NB4 (cell line): ENCODE data around the gene TIAL1.

ENCODE experiments used
- DNase-seq: peaks from one replicate; pipeline ENCODE4 v3.0.0; 2010; ENCODE audit warnings: low read depth
- H3K4me3 ChIP-seq: one replicate; pipeline ENCODE4 v1.5.1; 2011; ENCODE audit warnings: mild to moderate bottlenecking, low read depth, low read length, moderate library complexity
- CTCF ChIP-seq: IDR thresholded peaks from one replicate; pipeline ENCODE4 v1.5.1; 2012; ENCODE audit warnings: low read depth, low read length
- MAX ChIP-seq: IDR thresholded peaks from 2 replicates; pipeline ENCODE4 v1.6.1; 2011; ENCODE audit warnings: low read depth, low read length
- MYC ChIP-seq: IDR thresholded peaks from 2 replicates; pipeline ENCODE4 v1.6.1; 2011; ENCODE audit warnings: low read depth, low read length
- POLR2A ChIP-seq: IDR thresholded peaks from 2 replicates; pipeline ENCODE4 v1.6.1; 2011; ENCODE audit warnings: mild to moderate bottlenecking; ENCODE audit not compliant: insufficient read length; ENCODE audit errors: extremely low read depth

The TIAL1 gene

GRCh38 chr10:119525116-119525515 is 71.6 kb downstream of the TIAL1 start:
- no peak overlapping the region for H3K4me3 ChIP-seq
- no peak for TF ChIP-seq POLR2A
- no peak for TF ChIP-seq CTCF
- TF ChIP-seq MYC = no peak
- no peak for TF ChIP-seq MAX
- no peak for DNase-seq

GRCh38 chr10:119524720-119525070 is 72.1 kb downstream of the TIAL1 start:
- no peak overlapping the region for H3K4me3 ChIP-seq
- no peak for DNase-seq
- TF ChIP-seq POLR2A (no peak), MAX (no peak), CTCF (no peak), MYC (no peak)

- H3K4me3 ChIP-seq = no peak overlapping the region
- no peak for TF ChIP-seq CTCF
- TF ChIP-seq MAX = no peak
- no peak for TF ChIP-seq MYC
- no peak for TF ChIP-seq POLR2A
- DNase-seq = no peak
Observed at GRCh38 chr10:119523895-119524719, 72.7 kb downstream of the TIAL1 start.
